HUES6 (cell line): Measurements from ENCODE around the gene CSF3.

Experiments
- H3K27ac ChIP-seq: 2 replicates; pipeline ENCODE4 v1.7.0; 2013; ENCODE audit warnings: low read depth, mild to moderate bottlenecking, low read length, inconsistent platforms
- H3K27me3 ChIP-seq: 2 replicates; pipeline ENCODE4 v1.6.1; 2013; ENCODE audit warnings: low read length; ENCODE audit not compliant: control insufficient read depth, insufficient read depth
- H3K36me3 ChIP-seq: 2 replicates; pipeline ENCODE4 v1.6.1; 2013; ENCODE audit warnings: low read length; ENCODE audit not compliant: control insufficient read depth, insufficient read depth
- H3K4me1 ChIP-seq: 2 replicates; pipeline ENCODE4 v1.6.1; 2013; ENCODE audit warnings: low read length; ENCODE audit not compliant: control insufficient read depth, insufficient read depth
- H3K4me3 ChIP-seq: 2 replicates; pipeline ENCODE4 v1.5.1; 2013; ENCODE audit warnings: low read depth, low read length
- H3K9ac ChIP-seq: one replicate; pipeline ENCODE4 v1.6.1; 2013; ENCODE audit warnings: mild to moderate bottlenecking, low read length
- H3K9me3 ChIP-seq: 2 replicates; pipeline ENCODE4 v1.6.1; 2013; ENCODE audit warnings: low read depth, low read length; ENCODE audit not compliant: control insufficient read depth, insufficient read depth

CSF3 gene

GRCh38 chr17:40025991-40026815 is 11.0 kb downstream of the CSF3 start:
- H3K4me1 ChIP-seq: no peaks in the 10 kb centered on the region; the same call in 1 of the 2 replicates
- no peaks in the 10 kb centered on the region for H3K27me3 ChIP-seq
- no peak overlapping the region for H3K27ac ChIP-seq
- no peak overlapping the region for H3K4me3 ChIP-seq
- H3K9me3 ChIP-seq: no peaks in the 10 kb centered on the region
- H3K9ac ChIP-seq: no peak overlapping the region
- H3K36me3 ChIP-seq: peaks cover 79% of the 10 kb centered on the region

- Histone ChIP-seq H3K4me1 (no peaks in the 10 kb centered on the region; the same call in 1 of the 2 replicates), H3K9me3 (no peaks in the 10 kb centered on the region), H3K36me3 (peaks cover 79% of the 10 kb centered on the region), H3K27me3 (no peaks in the 10 kb centered on the region), H3K27ac (no peak overlapping the region), H3K4me3 (no peak overlapping the region), H3K9ac (no peak overlapping the region)
Measured at GRCh38 chr17:40026816-40027613, 11.8 kb downstream of the CSF3 start.

GRCh38 chr17:40027614-40028012 is 12.4 kb downstream of the CSF3 start:
- H3K27ac ChIP-seq: no peak overlapping the region

GRCh38 chr17:40028595-40028994 is 13.4 kb downstream of the CSF3 start:
- H3K4me1 ChIP-seq: no peaks in the 10 kb centered on the region; the same call in 1 of the 2 replicates
- H3K27me3 ChIP-seq: no peaks in the 10 kb centered on the region
- no peak overlapping the region for H3K9ac ChIP-seq
- H3K4me3 ChIP-seq: no peak overlapping the region
- no peak overlapping the region for H3K27ac ChIP-seq
- H3K36me3 ChIP-seq: peaks cover 81% of the 10 kb centered on the region
- no peaks in the 10 kb centered on the region for H3K9me3 ChIP-seq

More at GRCh38 chr17:40027614-40028012, 12.4 kb downstream of the CSF3 start:
- H3K4me1 ChIP-seq: no peaks in the 10 kb centered on the region; the same call in 1 of the 2 replicates
- H3K27me3 ChIP-seq: no peaks in the 10 kb centered on the region
- peaks cover 79% of the 10 kb centered on the region for H3K36me3 ChIP-seq
- no peak overlapping the region for H3K4me3 ChIP-seq
- H3K9me3 ChIP-seq: no peaks in the 10 kb centered on the region
- H3K9ac ChIP-seq: no peak overlapping the region

GRCh38 chr17:40031706-40032105 is 16.5 kb downstream of the CSF3 start:
- Histone ChIP-seq H3K4me3 (no peak overlapping the region), H3K27me3 (no peaks in the 10 kb centered on the region), H3K9ac (no peak overlapping the region), H3K9me3 (no peaks in the 10 kb centered on the region), H3K4me1 (peaks cover 4% of the 10 kb centered on the region; the same call in 1 of the 2 replicates), H3K27ac (no peak overlapping the region), H3K36me3 (peaks cover 66% of the 10 kb centered on the region)

GRCh38 chr17:40032322-40033320 is 17.4 kb downstream of the CSF3 start:
- Histone ChIP-seq H3K27me3 (no peaks in the 10 kb centered on the region), H3K27ac (no peak overlapping the region), H3K4me3 (no peak overlapping the region), H3K9me3 (no peaks in the 10 kb centered on the region), H3K9ac (no peak overlapping the region), H3K4me1 (0 out of 2 replicates have a peak, but pooled peaks cover 4% of the 10 kb centered on the region), H3K36me3 (peaks cover 62% of the 10 kb centered on the region)

- no peaks in the 10 kb centered on the region for H3K9me3 ChIP-seq
- peaks cover 58% of the 10 kb centered on the region for H3K36me3 ChIP-seq
- H3K27ac ChIP-seq: no peak overlapping the region
- H3K9ac ChIP-seq: no peak overlapping the region
- no peaks in the 10 kb centered on the region for H3K27me3 ChIP-seq
- no peak overlapping the region for H3K4me3 ChIP-seq
- 0 out of 2 replicates have a peak, but pooled peaks cover 4% of the 10 kb centered on the region for H3K4me1 ChIP-seq
Measured at GRCh38 chr17:40033339-40033738, 18.1 kb downstream of the CSF3 start.

GRCh38 chr17:40034426-40035161 is 19.4 kb downstream of the CSF3 start:
- H3K27ac ChIP-seq: no peak overlapping the region
- no peak overlapping the region for H3K4me3 ChIP-seq
- no peak overlapping the region for H3K9ac ChIP-seq
- peaks cover 12% of the 10 kb centered on the region; the same call in 1 of the 2 replicates for H3K4me1 ChIP-seq
- H3K9me3 ChIP-seq: no peaks in the 10 kb centered on the region
- no peaks in the 10 kb centered on the region for H3K27me3 ChIP-seq
- peaks cover 46% of the 10 kb centered on the region for H3K36me3 ChIP-seq

GRCh38 chr17:40035162-40035559 is 19.9 kb downstream of the CSF3 start:
- Histone ChIP-seq H3K4me3 (no peak overlapping the region), H3K9me3 (no peaks in the 10 kb centered on the region), H3K36me3 (peaks cover 42% of the 10 kb centered on the region), H3K27me3 (no peaks in the 10 kb centered on the region), H3K9ac (no peak overlapping the region), H3K27ac (no peak overlapping the region), H3K4me1 (peaks cover 12% of the 10 kb centered on the region; the same call in 1 of the 2 replicates)
